SK-N-MC (cell line): ENCODE measurements around the gene UBE2E2.

Experiments
- EZH2 ChIP-seq: fragments of 200-600 bp; sonication (generic); IDR thresholded peaks from one replicate; pipeline ENCODE4 v1.6.1; 2017; ENCODE audit warnings: antibody characterized with exemption
- FOXP2 ChIP-seq: optimal IDR thresholded peaks from 2 replicates; pipeline ENCODE3; 2011; ENCODE audit warnings: mild to moderate bottlenecking, moderate library complexity; ENCODE audit not compliant: insufficient read depth; ENCODE audit errors: extremely low read length, control extremely low read depth
- POLR2AphosphoS5 ChIP-seq: IDR thresholded peaks from 2 replicates; pipeline ENCODE4 v1.6.1; 2012; ENCODE audit warnings: mild to moderate bottlenecking, low read depth, low read length, borderline replicate concordance

DNA sequence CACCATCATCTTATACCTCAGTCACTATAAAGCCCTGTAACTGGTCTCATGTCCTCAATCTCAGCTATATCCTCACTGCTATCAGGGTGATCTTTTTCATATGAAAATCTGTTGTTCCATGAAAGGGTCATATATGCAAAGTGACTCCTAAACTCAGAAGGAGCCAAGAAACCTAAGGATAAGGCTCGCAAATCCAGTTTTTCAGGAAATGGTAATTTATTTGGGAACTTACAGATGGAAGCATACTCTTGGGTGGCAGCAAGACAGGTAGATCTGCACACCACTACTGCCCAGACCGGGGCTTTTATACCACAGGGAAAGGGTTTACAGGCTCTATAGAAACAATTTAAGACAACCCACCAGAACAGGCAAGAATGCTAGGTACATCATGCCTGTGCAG, 272.3 kb downstream of the UBE2E2 start:
- no peak for TF ChIP-seq EZH2
- TF ChIP-seq POLR2AphosphoS5, result no peak
- TF ChIP-seq FOXP2, result no peak
